GM23248 (cell line): ENCODE measurements around the gene CCL4.
"Not testable (repeated sequence)": the region's sequence is repeated elsewhere in the genome, so short reads cannot be mapped to it uniquely, and the experiment has no call there.

Experiments
- EZH2 ChIP-seq: fragments of 200-600 bp; sonication (generic); IDR thresholded peaks from 2 replicates; pipeline ENCODE4 v1.6.1; 2018; ENCODE audit warnings: antibody characterized with exemption, mild to moderate bottlenecking; ENCODE audit not compliant: insufficient read depth, poor library complexity, severe bottlenecking
- EZH2phosphoT487 ChIP-seq: fragments of 200-600 bp; sonication (generic); IDR thresholded peaks from 2 replicates; pipeline ENCODE4 v1.6.1; 2018; ENCODE audit warnings: antibody characterized with exemption, moderate library complexity, mild to moderate bottlenecking, low read depth; ENCODE audit not compliant: insufficient read depth

- TF ChIP-seq EZH2phosphoT487, EZH2: not testable (repeated sequence)
Measured at GRCh38 chr17:36114971-36115648, 11.5 kb downstream of the CCL4 start.
